Common myeloid progenitor, CD34-positive (primary cell): ENCODE measurements around the gene TCEAL1.
A peak's percentile ranks its signal among the peaks of the same experiment; 100 is the strongest.
"Not testable (repeated sequence)": the region's sequence is repeated elsewhere in the genome, so short reads cannot be mapped to it uniquely, and the experiment has no call there.

Source experiments
- CTCF ChIA-PET: fragments of 350-600 bp; sonication (Branson Sonifier 250); formaldehyde crosslinking; loops from one replicate; lab custom pipeline; 2021; ENCODE audit warnings: antibody characterized with exemption; lab: Charles Lee
- POLR2A ChIA-PET: fragments of 350-600 bp; sonication (Branson Sonifier 250); formaldehyde crosslinking; loops from one replicate; lab custom pipeline; 2021; ENCODE audit warnings: antibody characterized with exemption; lab: Charles Lee
- DNase-seq, 3 donors: peaks; one replicate each; pipeline versions ENCODE4 v3.0.0 to v3.0.0-alpha.2; 2013
- H3K27ac ChIP-seq, 2 experiments: 1 replicate in 1 of 2; 2 replicates in 1 of 2; pipeline ENCODE4 v1.7.0; 2013; ENCODE audit warnings: inconsistent platforms in 2 of 2, low read length in 2 of 2, mild to moderate bottlenecking in 2 of 2, low read depth in 1 of 2, moderate library complexity in 1 of 2; ENCODE audit not compliant: severe bottlenecking in 2 of 2, insufficient read depth in 1 of 2, poor library complexity in 1 of 2
- H3K27me3 ChIP-seq, 5 experiments: replicated peaks in 2 of 5; 1 replicate in 3 of 5; 2 replicates in 2 of 5; pipeline versions ENCODE4 v1.6.1 to v1.7.0; 2013; ENCODE audit warnings: low read length in 4 of 5, mild to moderate bottlenecking in 2 of 5, moderate library complexity in 2 of 5, inconsistent platforms in 1 of 5; ENCODE audit not compliant: insufficient read depth in 5 of 5, control insufficient read depth in 4 of 5
- H3K36me3 ChIP-seq, 4 experiments: 1 replicate in 2 of 4; 2 replicates in 2 of 4; pipeline versions ENCODE4 v1.6.1 to v1.7.0; 2013; ENCODE audit warnings: low read length in 3 of 4, control low read depth in 1 of 4, mild to moderate bottlenecking in 1 of 4; ENCODE audit not compliant: control insufficient read depth in 4 of 4, insufficient read depth in 4 of 4
- H3K4me1 ChIP-seq, 4 experiments: 1 replicate in 3 of 4; 2 replicates in 1 of 4; pipeline versions ENCODE4 v1.6.1 to v1.7.1; 2013; ENCODE audit warnings: low read length in 3 of 4, mild to moderate bottlenecking in 3 of 4, control low read depth in 1 of 4, inconsistent platforms in 1 of 4, moderate library complexity in 1 of 4; ENCODE audit not compliant: control insufficient read depth in 4 of 4, insufficient read depth in 4 of 4; ENCODE audit errors: control extremely low read depth in 1 of 4
- H3K4me3 ChIP-seq, 7 experiments: 1 replicate in 4 of 7; 2 replicates in 3 of 7; pipeline versions ENCODE4 v1.5.1 to v1.7.0; 2013; ENCODE audit warnings: mild to moderate bottlenecking in 7 of 7, low read length in 6 of 7, moderate library complexity in 6 of 7, inconsistent platforms in 2 of 7, low read depth in 2 of 7, control low read depth in 1 of 7; ENCODE audit not compliant: insufficient read depth in 4 of 7, control insufficient read depth in 1 of 7; ENCODE audit errors: extremely low read depth in 1 of 7
- H3K9me3 ChIP-seq, 5 experiments: 1 replicate in 4 of 5; 2 replicates in 1 of 5; pipeline versions ENCODE4 v1.6.1 to v1.7.1; 2013; ENCODE audit warnings: low read length in 4 of 5, mild to moderate bottlenecking in 2 of 5, inconsistent platforms in 1 of 5, low read depth in 1 of 5, moderate library complexity in 1 of 5; ENCODE audit not compliant: control insufficient read depth in 4 of 5, insufficient read depth in 2 of 5; ENCODE audit errors: control extremely low read depth in 1 of 5
- WGBS: methylation state at CpG from one replicate; pipeline ENCODE4 v1.1.5; 2013; ENCODE audit not compliant: insufficient coverage; 5-methylcytosine and 5-hydroxymethylcytosine counted together

Gene TCEAL1

GRCh38 chrX:103595202-103595601 lies 33.6 kb upstream of the TCEAL1 start:
- WGBS = 95% methylated on average over 5 of the region's 6 CpGs
- H3K27ac ChIP-seq, H3K36me3 ChIP-seq, H3K4me1 ChIP-seq, CTCF ChIA-PET, H3K9me3 ChIP-seq, H3K4me3 ChIP-seq, DNase-seq, POLR2A ChIA-PET, H3K27me3 ChIP-seq: not testable (repeated sequence)

GRCh38 chrX:103607364-103608305 lies 21.1 kb upstream of the TCEAL1 start, which contains the start of gene TCEAL3:
Gene TCEAL3 (plus strand): TSS chrX:103607963. CDS start chrX:103609065, 1,102 bp downstream.
- Histone ChIP-seq H3K4me1 (peaks cover 0 to 9% (median 3%) of the 10 kb centered on the region in 4 experiments), H3K4me3 (peak within 1 kb of the TSS; percentile 49 to 86 (median 73)), H3K36me3 (peaks cover 0 to 1% (median 0%) of the 10 kb centered on the region in 4 experiments), H3K27me3 (peaks cover 0 to 15% (median 0%) of the 10 kb centered on the region in 5 experiments), H3K9me3 (no peaks in the 10 kb centered on the region), H3K27ac (peak within 1 kb of the TSS; percentile 42 to 70)
- peak; percentile 33 to 77 (median 61) for DNase-seq
- ChIA-PET CTCF (no interaction called here), POLR2A (no interaction called here)
- 11% methylated on average over 38 of the region's 59 CpGs for WGBS

DNA sequence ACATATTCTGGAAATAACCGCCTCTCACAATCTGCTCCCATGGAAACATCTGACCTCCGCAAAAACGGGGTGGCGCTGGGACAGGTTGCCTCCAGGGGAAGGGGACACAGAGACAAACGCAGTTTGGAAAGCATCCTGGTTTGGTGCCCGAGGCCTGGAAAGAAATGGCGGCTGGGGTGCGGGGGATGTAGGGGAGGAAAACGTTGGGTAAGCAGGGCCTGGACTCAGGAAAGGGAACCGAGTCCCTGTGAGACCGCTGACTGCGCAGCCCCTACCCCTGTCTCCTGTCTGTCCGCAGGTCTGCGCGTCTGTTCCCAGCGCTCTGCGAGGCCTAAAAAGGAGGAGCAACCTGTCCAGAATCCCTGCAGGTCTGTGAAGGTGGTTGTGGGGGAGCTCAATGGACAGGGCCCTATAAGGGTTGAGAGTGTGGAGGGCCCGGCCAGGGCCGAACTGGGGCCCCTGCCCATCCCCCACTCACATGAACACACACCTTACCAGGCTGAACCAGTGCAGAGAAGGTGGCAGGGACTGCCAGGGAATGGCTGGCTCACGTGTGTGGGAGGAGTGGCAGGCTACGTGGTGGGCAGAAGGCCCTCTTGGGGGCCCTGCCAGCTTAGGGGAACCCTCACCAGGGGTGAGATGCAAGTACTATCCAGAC lies 20.3 kb upstream of the TCEAL1 start:
- Histone ChIP-seq H3K27me3 (peaks cover 0 to 15% (median 0%) of the 10 kb centered on the region in 5 experiments), H3K9me3 (no peaks in the 10 kb centered on the region), H3K27ac (peak overlapping the region; percentile 42 to 70), H3K36me3 (peaks cover 0 to 1% (median 0%) of the 10 kb centered on the region in 4 experiments), H3K4me3 (peak overlapping the region; percentile 49 to 86 (median 73)), H3K4me1 (peaks cover 0 to 9% (median 3%) of the 10 kb centered on the region in 4 experiments)
- no peak for DNase-seq
- ChIA-PET CTCF (no interaction called here), POLR2A (no interaction called here)
- 23% methylated on average over 17 of the region's 21 CpGs for WGBS

DNA sequence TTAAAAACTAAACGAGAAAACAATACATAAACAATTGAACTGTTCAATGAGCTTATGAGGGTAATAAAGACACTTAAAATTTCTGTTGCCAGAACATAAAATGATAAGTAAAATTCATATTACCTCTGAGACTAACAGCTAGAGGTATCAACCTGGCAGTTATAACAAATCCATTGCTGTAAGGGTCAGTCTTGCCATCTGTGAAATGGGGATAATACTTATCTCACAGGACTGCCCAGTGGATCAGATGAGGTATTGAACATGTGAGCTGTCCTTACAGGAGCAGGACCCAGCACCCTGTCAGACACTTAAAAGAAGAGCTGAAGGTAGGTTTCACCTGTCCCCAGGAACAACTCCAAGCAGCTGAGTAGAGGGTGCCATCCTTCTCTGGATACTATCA lies 18.5 kb upstream of the TCEAL1 start:
- Histone ChIP-seq H3K9me3 (no peaks in the 10 kb centered on the region), H3K36me3 (peaks cover 0 to 1% (median 0%) of the 10 kb centered on the region in 4 experiments), H3K4me3 (no peak overlapping the region), H3K4me1 (peaks cover 0 to 9% (median 3%) of the 10 kb centered on the region in 4 experiments), H3K27me3 (peaks cover 0 to 15% (median 0%) of the 10 kb centered on the region in 5 experiments), H3K27ac (no peak overlapping the region)
- CTCF ChIA-PET = interaction anchor here (1.1 to 1.4 kb wide), 2 partner anchors 13 to 22 kb away, joined by 3 read pairs; no protein-coding TSS in a partner anchor
- no peak for DNase-seq
- POLR2A ChIA-PET = no interaction called here
- no CpG with 5 or more reads among the region's 1 CpG for WGBS

DNA sequence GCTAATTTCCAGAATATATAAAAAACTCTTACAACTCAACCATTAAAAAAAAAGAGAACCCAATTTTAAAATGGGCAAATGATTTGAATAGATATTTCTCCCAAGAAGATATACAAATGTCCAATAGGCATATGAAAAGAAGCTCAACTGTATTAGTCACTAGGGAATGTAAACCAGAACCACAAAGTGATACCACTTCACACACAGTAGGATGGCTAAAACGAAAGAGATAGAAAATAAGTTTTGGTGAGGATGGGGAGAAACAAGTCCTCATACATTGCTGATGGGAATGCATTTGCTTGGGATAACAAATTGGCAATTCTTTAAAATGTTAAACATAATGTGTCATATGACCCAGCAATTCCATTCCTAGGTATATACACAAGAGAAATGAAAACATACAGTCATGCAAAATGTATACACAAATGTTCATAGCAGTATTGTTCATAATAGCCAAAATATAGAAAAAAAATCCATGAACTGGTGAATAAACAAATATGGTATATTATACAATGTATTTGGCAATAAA lies 15.3 kb upstream of the TCEAL1 start:
- CTCF ChIA-PET = no interaction called here
- no CpG with 5 or more reads among the region's 1 CpG for WGBS

DNA sequence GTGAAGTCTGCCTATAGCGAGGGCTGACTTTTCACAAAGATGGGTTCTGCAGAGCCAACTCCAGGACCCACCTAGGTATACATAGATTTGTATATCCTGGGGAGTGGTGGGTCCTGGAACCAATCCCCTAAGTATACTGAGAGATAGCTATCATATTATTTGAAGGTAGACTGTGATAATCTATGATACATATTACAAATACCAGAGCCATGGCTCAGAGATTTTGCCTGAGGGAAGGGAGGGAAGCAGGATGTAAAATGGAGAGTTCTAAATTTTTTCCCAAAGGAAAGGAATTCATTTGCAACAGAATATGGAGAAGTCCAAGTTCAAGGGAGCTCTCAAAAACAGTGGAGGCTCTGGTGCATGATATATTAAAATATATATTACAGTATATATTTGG lies 13.8 kb upstream of the TCEAL1 start:
- Histone ChIP-seq H3K27me3 (no peaks in the 10 kb centered on the region), H3K36me3 (peaks cover 0 to 1% (median 0%) of the 10 kb centered on the region in 4 experiments), H3K27ac (no peak overlapping the region), H3K9me3 (no peaks in the 10 kb centered on the region), H3K4me3 (no peak overlapping the region), H3K4me1 (no peaks in the 10 kb centered on the region)
- CTCF ChIA-PET = interaction anchor here (2.5 kb wide), 1 partner anchor 15 kb away, joined by 12 read pairs; no protein-coding TSS in a partner anchor
- no peak for DNase-seq
- POLR2A ChIA-PET = no interaction called here
- WGBS = 60% methylated on average over 1 of the region's 1 CpG

More for the DNA sequence above, 15.3 kb upstream of the TCEAL1 start:
- H3K27me3 ChIP-seq = peaks cover 0 to 5% (median 0%) of the 10 kb centered on the region in 5 experiments
- H3K4me1 ChIP-seq = peaks cover 0 to 5% (median 2%) of the 10 kb centered on the region in 4 experiments
- H3K9me3 ChIP-seq = no peaks in the 10 kb centered on the region
- no peak overlapping the region for H3K27ac ChIP-seq
- no peak overlapping the region for H3K4me3 ChIP-seq
- no peak for DNase-seq
- POLR2A ChIA-PET = no interaction called here
- H3K36me3 ChIP-seq = peaks cover 0 to 1% (median 0%) of the 10 kb centered on the region in 4 experiments
